ENCODE measurements around the gene COL1A2.

Gene COL1A2

DNA sequence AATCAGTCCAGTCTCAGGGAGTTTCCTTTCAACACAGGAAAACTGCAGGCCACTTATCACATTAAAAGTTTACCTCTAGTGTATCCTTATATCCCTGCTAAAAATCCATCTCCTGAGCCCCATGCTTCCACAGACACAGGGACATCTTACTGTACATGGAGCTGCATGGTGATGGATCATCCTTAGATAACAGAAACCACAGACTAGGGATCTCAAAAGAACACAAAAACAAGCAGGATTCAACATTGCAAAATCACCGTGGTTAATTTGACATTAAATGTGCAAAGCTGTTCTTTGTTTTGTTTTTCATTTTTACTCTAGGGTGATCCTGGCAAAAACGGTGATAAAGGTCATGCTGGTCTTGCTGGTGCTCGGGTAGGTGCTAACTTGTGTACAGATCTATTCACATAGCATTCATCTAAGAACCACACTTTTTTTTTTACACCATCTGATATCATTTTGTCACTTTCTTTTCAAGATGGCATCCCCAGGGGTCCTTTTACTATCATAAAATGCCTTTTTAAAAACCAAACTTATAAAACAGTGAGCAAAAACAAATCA lies 18.1 kb downstream of the COL1A2 start:
- no peak for DNase-seq

- no peak for DNase-seq
These were observed 19.8 kb downstream of the COL1A2 start for GRCh38 chr7:94414481-94414880.

GRCh38 chr7:94414980-94415379 lies 20.3 kb downstream of the COL1A2 start:
- DNase-seq, result no peak

GRCh38 chr7:94417306-94417705 lies 22.6 kb downstream of the COL1A2 start:
- no peak for DNase-seq

DNA sequence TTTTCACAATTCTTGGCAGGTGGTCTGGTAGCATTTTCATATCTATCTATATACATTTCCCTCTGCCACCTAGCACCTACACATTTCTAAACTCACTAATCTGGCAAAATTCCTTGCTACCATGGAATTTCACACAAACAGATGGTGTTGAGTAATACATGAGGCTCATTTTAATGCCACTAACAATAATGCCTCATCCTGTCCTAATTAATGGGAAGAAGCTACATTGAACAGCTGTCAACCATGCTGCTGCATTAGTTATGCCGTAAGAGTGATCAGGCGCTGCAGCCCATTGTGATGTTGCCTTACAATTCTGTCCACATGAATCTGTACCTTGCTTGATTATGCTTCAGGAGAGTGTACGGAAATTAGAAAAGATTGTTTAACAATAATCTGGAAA lies 23.2 kb downstream of the COL1A2 start:
- no peak for DNase-seq

DNA sequence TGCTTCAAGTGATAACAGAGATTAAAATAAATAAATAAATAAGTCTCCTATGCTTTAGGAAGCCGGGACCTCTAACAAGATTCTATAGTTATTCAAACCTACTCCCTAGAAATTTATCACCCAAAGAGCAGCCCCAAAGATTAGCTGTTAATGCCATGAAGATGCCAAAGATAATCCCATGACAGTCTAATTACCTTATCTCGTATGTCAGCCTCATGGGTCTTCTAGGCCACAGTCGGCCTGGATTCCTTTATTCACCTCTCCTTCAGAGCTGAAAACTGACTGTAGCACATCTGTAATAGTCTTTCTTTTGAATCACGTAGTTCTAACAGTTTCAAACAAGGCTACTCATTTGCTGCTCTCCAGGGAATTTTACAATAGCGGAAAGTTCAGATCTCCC lies 24.2 kb downstream of the COL1A2 start:
- no peak for DNase-seq

GRCh38 chr7:94420328-94420727 lies 25.6 kb downstream of the COL1A2 start:
- DNase-seq, result no peak

DNA sequence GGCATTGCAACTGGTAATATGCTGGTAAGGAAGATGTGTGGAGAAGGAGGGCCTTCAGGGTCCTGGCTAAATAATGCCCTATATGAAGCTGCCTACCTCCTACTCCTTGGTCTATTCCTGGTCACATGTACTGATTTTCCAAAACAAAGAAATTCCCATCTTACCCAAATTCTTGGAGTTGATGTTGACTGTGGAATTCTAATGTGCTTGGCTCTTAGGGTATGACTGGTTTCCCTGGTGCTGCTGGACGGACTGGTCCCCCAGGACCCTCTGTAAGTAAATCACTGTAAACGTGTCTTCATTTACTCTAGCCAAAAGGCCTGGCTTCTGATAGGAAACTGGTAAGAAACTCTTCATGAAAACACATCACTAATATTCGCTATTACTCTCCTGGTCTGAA lies 27.0 kb downstream of the COL1A2 start:
- no peak for DNase-seq

DNA sequence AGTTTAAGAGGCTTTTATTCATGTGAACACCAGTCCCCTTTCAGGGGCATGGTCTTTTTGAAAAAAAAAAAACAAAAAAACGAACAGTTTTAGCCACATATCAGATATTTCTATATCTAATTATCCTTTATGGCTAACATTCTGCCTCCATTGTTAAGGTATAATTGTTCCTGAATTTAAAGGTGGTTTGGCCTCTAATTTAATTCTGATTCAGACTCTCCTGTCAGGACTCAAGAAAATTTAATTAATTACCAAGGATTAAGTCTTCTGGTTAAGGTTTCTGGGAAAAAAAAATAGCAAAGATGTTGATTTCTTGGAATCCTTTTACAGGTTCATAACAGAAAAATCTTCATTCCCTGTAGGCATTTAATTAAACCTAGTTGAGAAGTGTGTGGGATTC lies 27.4 kb downstream of the COL1A2 start:
- no peak for DNase-seq

DNA sequence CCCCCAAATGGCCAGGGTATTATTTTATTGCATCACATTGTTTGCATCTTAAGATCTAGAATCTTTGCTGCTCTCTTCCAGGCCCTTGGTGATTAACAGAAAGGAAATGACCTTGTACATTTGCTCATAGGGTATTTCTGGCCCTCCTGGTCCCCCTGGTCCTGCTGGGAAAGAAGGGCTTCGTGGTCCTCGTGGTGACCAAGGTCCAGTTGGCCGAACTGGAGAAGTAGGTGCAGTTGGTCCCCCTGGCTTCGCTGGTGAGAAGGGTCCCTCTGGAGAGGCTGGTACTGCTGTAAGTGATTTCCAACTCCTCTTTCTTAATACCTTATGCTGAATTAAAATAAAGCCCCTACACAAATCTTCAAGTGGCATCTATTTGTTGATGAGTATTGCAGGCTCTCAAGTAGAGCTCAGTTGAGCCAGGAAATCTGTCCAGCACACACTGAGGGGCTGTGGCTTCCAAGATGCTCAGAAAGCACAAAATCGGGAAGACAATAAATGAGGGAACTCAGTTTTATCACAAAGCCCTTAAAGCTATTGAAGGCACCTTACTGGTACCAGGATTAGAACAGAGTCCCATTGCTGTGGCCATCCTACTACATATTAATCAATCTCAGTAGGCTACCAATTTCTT lies 28.2 kb downstream of the COL1A2 start:
- no peak for DNase-seq

DNA sequence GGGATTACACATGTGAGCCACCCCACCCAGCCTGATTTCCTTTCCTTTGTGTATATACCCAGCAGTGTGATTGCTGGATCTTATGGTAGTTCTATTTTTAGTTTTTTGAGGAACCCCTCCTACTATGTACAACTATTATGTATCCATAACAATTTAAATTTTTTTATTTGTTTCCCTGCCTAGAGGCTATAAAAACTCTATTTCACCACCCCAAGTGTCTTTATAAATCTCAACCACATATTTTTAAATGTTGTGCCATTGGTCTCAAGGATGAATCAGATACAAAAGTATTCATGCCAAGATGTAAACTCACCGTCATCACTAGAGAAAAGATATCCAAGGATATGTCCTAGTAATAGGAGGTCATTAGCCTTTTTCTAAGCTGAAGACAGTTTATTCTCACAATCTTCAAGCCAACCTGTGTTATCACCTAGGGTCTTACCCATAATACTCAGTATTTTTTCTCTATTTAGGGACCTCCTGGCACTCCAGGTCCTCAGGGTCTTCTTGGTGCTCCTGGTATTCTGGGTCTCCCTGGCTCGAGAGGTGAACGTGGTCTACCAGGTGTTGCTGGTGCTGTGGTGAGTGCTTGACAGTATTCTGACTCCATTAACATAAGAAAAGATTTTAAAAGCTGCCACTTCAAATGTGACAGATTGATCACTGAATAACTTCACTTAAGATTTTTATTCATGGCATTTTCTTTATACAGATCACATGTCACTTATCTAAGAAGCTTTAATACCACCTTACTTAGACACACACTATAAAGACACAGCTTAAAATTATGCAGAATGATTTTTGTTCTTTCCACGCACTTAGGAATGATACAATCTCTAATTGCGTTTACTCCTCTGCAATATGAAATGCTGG lies 29.4 kb downstream of the COL1A2 start:
- no peak for DNase-seq

- no peak for DNase-seq
These were observed 30.9 kb downstream of the COL1A2 start for GRCh38 chr7:94425546-94425945.

GRCh38 chr7:94426980-94427875 lies 32.5 kb downstream of the COL1A2 start:
- DNase-seq, result no peak

GRCh38 chr7:94429153-94429552 lies 34.5 kb downstream of the COL1A2 start:
- DNase-seq, result no peak

- no peak for DNase-seq
These were observed 36.5 kb downstream of the COL1A2 start for GRCh38 chr7:94431176-94431575.

DNA sequence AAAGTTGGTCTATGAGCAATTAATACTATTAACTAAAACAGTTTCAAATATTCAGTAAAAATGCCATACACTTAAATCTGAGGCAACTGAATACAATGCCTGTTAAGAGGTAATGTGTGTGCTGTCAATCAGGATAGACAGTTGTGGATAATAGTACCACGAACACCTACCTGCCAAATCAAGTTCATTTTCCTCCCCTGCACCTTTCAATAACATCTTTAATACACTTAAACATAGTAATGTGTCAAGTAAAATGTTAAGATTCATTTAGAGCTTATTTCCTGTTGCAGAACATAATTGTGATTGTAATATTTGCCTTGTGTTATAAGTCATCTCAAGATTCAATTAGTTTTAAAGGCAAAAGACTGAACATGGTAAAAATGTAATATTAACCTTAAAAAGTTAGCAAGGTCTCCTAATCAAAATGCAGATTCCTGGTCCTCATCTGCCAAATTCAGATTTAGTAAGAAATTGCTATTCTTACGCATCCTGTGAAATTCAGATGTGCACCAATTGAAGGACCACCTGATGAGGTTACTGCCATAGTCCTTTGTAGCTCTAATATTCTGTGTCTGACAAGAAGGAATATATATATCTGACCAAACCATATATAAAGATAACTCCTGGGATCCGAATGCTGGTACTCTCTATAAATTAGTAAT lies 37.1 kb downstream of the COL1A2 start:
- DNase-seq, result no peak

DNA sequence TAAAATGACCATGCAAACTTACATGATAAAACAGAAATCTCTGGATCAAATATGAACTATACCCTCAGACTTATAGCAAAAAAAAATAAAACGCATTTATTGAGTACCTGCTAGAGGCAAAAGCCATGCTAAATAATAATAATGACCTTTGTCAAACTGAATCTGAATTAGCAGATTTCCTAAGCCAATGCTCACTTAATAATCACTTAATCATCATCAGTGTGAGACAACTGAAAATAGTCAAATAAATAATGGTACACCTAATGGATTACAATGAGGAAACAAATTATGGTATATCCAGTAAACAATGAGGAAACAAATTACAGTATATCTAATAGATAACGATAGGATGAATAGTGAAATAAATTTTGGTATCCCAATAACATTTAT lies 37.6 kb downstream of the COL1A2 start:
- DNase-seq, result no peak

DNA sequence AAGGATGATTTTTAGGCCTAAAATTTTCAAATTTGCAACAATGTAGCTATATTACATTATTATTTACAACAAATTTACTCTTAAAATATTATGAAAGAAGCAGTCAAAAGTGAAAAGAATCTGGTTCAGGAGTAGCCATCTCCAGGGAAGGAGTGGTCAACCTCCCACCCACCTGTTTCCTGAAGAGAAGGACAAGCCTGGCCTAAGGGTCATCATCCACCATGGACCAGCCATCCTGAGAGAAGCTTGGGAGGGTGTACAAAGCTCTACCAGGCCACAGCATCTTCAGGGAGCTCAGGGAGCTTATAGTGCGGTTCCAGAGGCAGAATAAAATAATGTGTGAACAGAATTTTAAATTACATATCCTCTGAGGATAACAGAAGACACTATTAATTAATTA lies 38.1 kb downstream of the COL1A2 start:
- DNase-seq, result no peak

GRCh38 chr7:94433224-94433623 lies 38.5 kb downstream of the COL1A2 start:
- no peak for DNase-seq

DNA sequence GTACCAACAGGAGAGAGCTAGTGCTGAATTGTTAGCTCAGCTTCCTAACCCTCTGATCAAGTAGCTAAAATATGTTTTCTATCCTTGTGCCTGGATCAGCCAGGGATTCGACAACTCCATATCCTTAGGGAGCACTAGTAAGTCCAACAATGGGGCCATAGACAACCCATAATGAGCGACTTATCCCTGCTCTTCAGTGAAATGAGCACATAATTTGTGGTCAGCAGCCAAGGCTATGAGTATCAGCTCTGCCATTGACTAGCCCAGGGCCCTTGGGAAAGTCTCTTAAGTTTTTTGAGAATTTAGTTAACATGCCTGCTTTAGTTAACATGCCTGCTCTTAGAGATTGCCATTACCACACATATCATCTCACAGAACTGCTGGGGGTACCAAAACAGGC lies 39.3 kb downstream of the COL1A2 start:
- no peak for DNase-seq

DNA sequence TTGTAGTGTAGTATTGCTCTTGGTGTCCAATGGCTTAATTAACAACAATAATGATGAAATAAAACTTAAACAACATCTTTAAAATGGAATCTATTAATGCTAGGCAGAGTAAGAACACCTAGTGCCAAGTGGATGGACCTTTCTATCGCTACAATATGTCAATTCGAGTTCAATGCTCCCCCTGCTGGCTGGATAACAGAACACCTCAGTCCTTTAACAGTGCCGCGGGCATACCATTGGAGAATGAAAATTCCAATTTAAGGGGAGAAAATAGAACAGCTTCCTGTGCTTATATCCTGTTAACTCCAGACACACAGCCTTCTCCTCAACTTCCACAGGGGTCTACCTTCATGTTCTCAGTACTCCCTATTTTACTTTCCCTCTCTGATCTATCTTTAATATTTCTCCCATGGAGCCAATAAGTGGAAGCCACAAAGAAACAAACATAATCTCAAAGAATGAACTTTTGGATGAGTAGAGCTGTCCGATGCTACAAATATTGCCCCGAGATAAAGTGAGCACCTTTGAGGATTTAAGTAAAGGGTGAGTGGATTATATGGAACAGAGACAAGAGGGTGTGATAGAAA lies 41.4 kb downstream of the COL1A2 start:
- no peak for DNase-seq

GRCh38 chr7:94436700-94437099 lies 42.0 kb downstream of the COL1A2 start:
- DNase-seq, result no peak

All from GDM1 (cell line).